ENCODE measurements around the gene RRBP1.

Gene RRBP1

GRCh38 chr20:17651760-17652388, 30.2 kb downstream of the RRBP1 start:
- peak; percentile 27; the same call in 1 of the 2 replicates for TF ChIP-seq CTCF (IDR thresholded peaks at IDR 0.05)
- TF ChIP-seq ZFX (IDR thresholded peaks at IDR 0.05; ENCODE audit: borderline replicate concordance), result no peak

GRCh38 chr20:17651129-17651759, 30.8 kb downstream of the RRBP1 start:
- TF ChIP-seq ZFX (IDR thresholded peaks at IDR 0.05; ENCODE audit: borderline replicate concordance) (no peak), CTCF (IDR thresholded peaks at IDR 0.05) (no peak)
- H3K27ac ChIP-seq, result no peak overlapping the region

More at GRCh38 chr20:17651760-17652388, 30.2 kb downstream of the RRBP1 start:
- no peak overlapping the region for H3K27ac ChIP-seq

GRCh38 chr20:17650301-17651128, 31.5 kb downstream of the RRBP1 start:
- no peak overlapping the region for H3K27ac ChIP-seq
- no peak for TF ChIP-seq CTCF (IDR thresholded peaks at IDR 0.05)
- TF ChIP-seq ZFX (IDR thresholded peaks at IDR 0.05; ENCODE audit: borderline replicate concordance), result no peak

GRCh38 chr20:17648791-17649730, 33.0 kb downstream of the RRBP1 start:
- no peak overlapping the region for H3K27ac ChIP-seq

GRCh38 chr20:17648315-17648646, 33.8 kb downstream of the RRBP1 start:
- TF ChIP-seq CTCF (IDR thresholded peaks at IDR 0.05) (no peak), ZFX (IDR thresholded peaks at IDR 0.05; ENCODE audit: borderline replicate concordance) (no peak)
- H3K27ac ChIP-seq, result no peak overlapping the region

More at GRCh38 chr20:17648791-17649730, 33.0 kb downstream of the RRBP1 start:
- TF ChIP-seq ZFX (IDR thresholded peaks at IDR 0.05; ENCODE audit: borderline replicate concordance), result no peak
- peak; percentile 63 for TF ChIP-seq CTCF (IDR thresholded peaks at IDR 0.05)

GRCh38 chr20:17647391-17648314, 34.4 kb downstream of the RRBP1 start:
- TF ChIP-seq CTCF (IDR thresholded peaks at IDR 0.05), result no peak
- TF ChIP-seq ZFX (IDR thresholded peaks at IDR 0.05; ENCODE audit: borderline replicate concordance), result no peak
- H3K27ac ChIP-seq, result no peak overlapping the region
